Testis (tissue), 3 donors: ENCODE data around the gene ZBTB40. TPM values are rescaled to one million over a fixed set of nuclear protein-coding genes. Genes with fewer than 3 reads are reported as not detected.

Source experiments
- DNase-seq: peaks from one replicate; pipeline ENCODE4 v3.0.0-alpha.2; 2019
- H3K27ac ChIP-seq, 2 donors: fragments of 200-600 bp; sonication (generic); one replicate each; pipeline ENCODE4 v1.5.1; 2019
- H3K27me3 ChIP-seq: fragments of 200-600 bp; sonication (generic); one replicate; pipeline ENCODE4 v1.5.1; 2019
- H3K36me3 ChIP-seq: fragments of 200-600 bp; sonication (generic); one replicate; pipeline ENCODE4 v1.5.1; 2017; ENCODE audit warnings: low read depth; ENCODE audit errors: missing control alignments
- H3K4me1 ChIP-seq: fragments of 200-600 bp; sonication (generic); one replicate; pipeline ENCODE4 v1.5.1; 2019
- H3K4me3 ChIP-seq, 2 donors: fragments of 200-600 bp; sonication (generic); one replicate each; pipeline ENCODE4 v1.5.1; 2017 to 2019
- H3K9me3 ChIP-seq: fragments of 200-600 bp; sonication (generic); one replicate; pipeline ENCODE4 v1.5.1; 2017
- CTCF ChIP-seq, 3 experiments: fragments of 450-650 bp in 2 of 3; fragments of 200-600 bp in 1 of 3; sonication (generic) in 1 of 3; IDR thresholded peaks; one replicate each; pipeline ENCODE4 v1.5.1; 2016 to 2019; ENCODE audit warnings: antibody characterized with exemption in 3 of 3, mild to moderate bottlenecking in 2 of 3, moderate library complexity in 1 of 3
- POLR2A ChIP-seq: fragments of 450-650 bp; IDR thresholded peaks from one replicate; pipeline ENCODE4 v1.6.1; 2017; ENCODE audit warnings: antibody characterized with exemption, mild to moderate bottlenecking, moderate library complexity
- WGBS, 2 donors: methylation state at CpG; one replicate each; pipeline ENCODE4 v1.1.5; 2018; 5-methylcytosine and 5-hydroxymethylcytosine counted together
- intact Hi-C: fragments of 100-400 bp; cut with DNase I; formaldehyde crosslinking; loops from one replicate; pipeline ENCODE4 v1.15.1; 2023; ENCODE audit warnings: low total_unique reads
- polyA plus RNA-seq: library from polyadenylated mRNA; stranded (reverse); fragments of 350-450 nt; fragmentation: Illumina TruSeq; extraction: RNeasy Lipid Tissue Mini Kit (QIAGEN cat#74804); gene quantifications from one replicate; pipeline ENCODE4 v1.2.3, GENCODE V29; 2014; ENCODE audit warnings: low read depth, low replicate concordance; ENCODE audit not compliant: insufficient read depth
- total RNA-seq, 2 donors: library from RNA; depleted of rRNA; stranded (reverse); fragments of >200 nt; gene quantifications; one replicate each; pipeline ENCODE4 v1.2.3, GENCODE V29; 2016

Gene ZBTB40
- total and polyA plus RNA-seq, 3 donors from 2014 or later = 15.6 to 28.6 (median 28.1) TPM

- Histone ChIP-seq H3K27me3 (no peaks in the 10 kb centered on the region), H3K4me3 (no peak overlapping the region), H3K9me3 (no peaks in the 10 kb centered on the region), H3K27ac (no peak overlapping the region), H3K36me3 (no peaks in the 10 kb centered on the region), H3K4me1 (peaks cover 11% of the 10 kb centered on the region)
- DNase-seq = no peak
- TF ChIP-seq CTCF (IDR thresholded peaks at IDR 0.05) (no peak), POLR2A (no peak)
- whole genome bisulfite sequencing, 2 donors = 87 to 95% methylated on average over 16 of the region's 16 CpGs
- intact Hi-C loops = no loop called here
These were observed 88.0 kb downstream of the ZBTB40 start for GRCh38 chr1:22539510-22540118.

- WGBS, 2 donors = 71 to 79% methylated on average over 5 of the region's 5 CpGs
- DNase-seq = no peak
These were observed 88.7 kb downstream of the ZBTB40 start for GRCh38 chr1:22540337-22540736.

GRCh38 chr1:22542886-22543285, 91.2 kb downstream of the ZBTB40 start:
- H3K36me3 ChIP-seq = no peaks in the 10 kb centered on the region
- 84 to 87% methylated on average over 8 to 9 of the region's 9 CpGs for WGBS, 2 donors
- DNase-seq = no peak
- H3K9me3 ChIP-seq = no peaks in the 10 kb centered on the region
- no peaks in the 10 kb centered on the region for H3K27me3 ChIP-seq
- no peak overlapping the region for H3K4me3 ChIP-seq
- TF ChIP-seq POLR2A (no peak), CTCF (IDR thresholded peaks at IDR 0.05) (no peak)
- peaks cover 5% of the 10 kb centered on the region for H3K4me1 ChIP-seq
- intact Hi-C loops = no loop called here
- no peak overlapping the region for H3K27ac ChIP-seq

More at GRCh38 chr1:22540337-22540736, 88.7 kb downstream of the ZBTB40 start:
- TF ChIP-seq CTCF (IDR thresholded peaks at IDR 0.05) = no peak
- no peak for TF ChIP-seq POLR2A
- Histone ChIP-seq H3K27me3 (no peaks in the 10 kb centered on the region), H3K4me3 (no peak overlapping the region), H3K4me1 (peaks cover 11% of the 10 kb centered on the region), H3K27ac (no peak overlapping the region), H3K9me3 (no peaks in the 10 kb centered on the region), H3K36me3 (no peaks in the 10 kb centered on the region)
- intact Hi-C loops = no loop called here

GRCh38 chr1:22543679-22544078, 92.0 kb downstream of the ZBTB40 start:
- no peak for TF ChIP-seq POLR2A
- no peak for TF ChIP-seq CTCF (IDR thresholded peaks at IDR 0.05)
- Histone ChIP-seq H3K27ac (no peak overlapping the region), H3K4me1 (no peaks in the 10 kb centered on the region), H3K9me3 (no peaks in the 10 kb centered on the region), H3K27me3 (no peaks in the 10 kb centered on the region), H3K4me3 (no peak overlapping the region), H3K36me3 (no peaks in the 10 kb centered on the region)
- WGBS, 2 donors = 80 to 91% methylated on average over 6 of the region's 6 CpGs
- no peak for DNase-seq
- intact Hi-C loops = no loop called here

GRCh38 chr1:22544606-22545005, 93.0 kb downstream of the ZBTB40 start:
- H3K27me3 ChIP-seq = no peaks in the 10 kb centered on the region
- H3K9me3 ChIP-seq = no peaks in the 10 kb centered on the region
- TF ChIP-seq POLR2A = no peak
- TF ChIP-seq CTCF (IDR thresholded peaks at IDR 0.05) = no peak
- WGBS, 2 donors = 91 to 92% methylated on average over 6 to 12 of the region's 12 CpGs
- H3K4me1 ChIP-seq = no peaks in the 10 kb centered on the region
- H3K36me3 ChIP-seq = no peaks in the 10 kb centered on the region
- no peak for DNase-seq
- no peak overlapping the region for H3K4me3 ChIP-seq
- intact Hi-C loops = no loop called here
- H3K27ac ChIP-seq = no peak overlapping the region
